H1 (cell line): ENCODE data around the gene RERE. TPM values are rescaled to one million over a fixed set of nuclear protein-coding genes. Genes with fewer than 3 reads are reported as not detected.

Experiments
- CTCF ChIA-PET: fragments of 300-600 bp; sonication (Branson Sonifier 250); formaldehyde crosslinking; loops from one replicate; lab custom pipeline; 2021; ENCODE audit not compliant: partially characterized antibody; lab: Charles Lee
- POLR2A ChIA-PET: fragments of 300-600 bp; sonication (Branson Sonifier 250); formaldehyde crosslinking; loops from one replicate; lab custom pipeline; 2021; ENCODE audit warnings: inconsistent platforms; ENCODE audit not compliant: partially characterized antibody; lab: Charles Lee
- DNase-seq, 2 experiments: peaks; one replicate each; pipeline versions ENCODE4 v3.0.0 to v3.0.0-alpha.2; 2010 to 2022; ENCODE audit warnings: low spot score in 2 of 2, low read depth in 1 of 2, mixed read lengths in 1 of 2
- FAIRE-seq: peaks from 2 replicates; lab custom pipeline; 2011; peaks lifted over from hg19 to GRCh38; lab: Jason Lieb, UNC
- H2AFZ ChIP-seq: 2 replicates; pipeline ENCODE4 v1.8.1; 2012; ENCODE audit warnings: low read length, inconsistent platforms
- H2AK5ac ChIP-seq: 2 replicates; pipeline ENCODE4 v1.6.1; 2013; ENCODE audit warnings: low read depth, low read length
- H2BK120ac ChIP-seq: replicated peaks from 2 replicates; pipeline ENCODE3; 2013; ENCODE audit warnings: low read depth, low read length, inconsistent platforms
- H2BK12ac ChIP-seq: 2 replicates; pipeline ENCODE4 v1.6.1; 2013; ENCODE audit warnings: low read depth, low read length
- H2BK15ac ChIP-seq: 2 replicates; pipeline ENCODE4 v1.6.1; 2013; ENCODE audit warnings: low read length
- H2BK20ac ChIP-seq: 2 replicates; pipeline ENCODE4 v1.6.1; 2013; ENCODE audit warnings: low read length
- H2BK5ac ChIP-seq: 2 replicates; pipeline ENCODE4 v1.6.1; 2013; ENCODE audit warnings: low read depth, low read length
- H3K14ac ChIP-seq: 2 replicates; pipeline ENCODE4 v1.6.1; 2013; ENCODE audit warnings: inconsistent platforms; ENCODE audit not compliant: insufficient read length
- H3K18ac ChIP-seq: 2 replicates; pipeline ENCODE4 v1.6.1; 2013; ENCODE audit warnings: low read length; ENCODE audit errors: extremely low read depth
- H3K23ac ChIP-seq: 2 replicates; pipeline ENCODE4 v1.6.1; 2013; ENCODE audit warnings: inconsistent platforms; ENCODE audit not compliant: insufficient read length
- H3K23me2 ChIP-seq: 2 replicates; pipeline ENCODE4 v1.6.1; 2013; ENCODE audit warnings: low read depth, low read length
- H3K27ac ChIP-seq: 2 replicates; pipeline ENCODE4 v1.6.1; 2011; ENCODE audit warnings: low read depth, low read length, inconsistent platforms
- H3K27me3 ChIP-seq, 4 experiments: replicated peaks in 1 of 4; 1 replicate in 1 of 4; 2 replicates in 3 of 4; pipeline versions ENCODE4 v1.6.1 to v1.8.1; 2011 to 2013; ENCODE audit warnings: low read length in 3 of 4, mild to moderate bottlenecking in 3 of 4, inconsistent platforms in 2 of 4, mixed read lengths in 2 of 4, moderate library complexity in 1 of 4; ENCODE audit not compliant: control insufficient read depth in 3 of 4, insufficient read depth in 3 of 4; ENCODE audit errors: extremely low read depth in 1 of 4
- H3K36me3 ChIP-seq, 4 experiments: 2 replicates each; pipeline versions ENCODE4 v1.6.1 to v1.8.1; 2011 to 2013; ENCODE audit warnings: mild to moderate bottlenecking in 4 of 4, low read length in 3 of 4, moderate library complexity in 2 of 4, control low read depth in 1 of 4, inconsistent platforms in 1 of 4; ENCODE audit not compliant: insufficient read depth in 4 of 4, control insufficient read depth in 2 of 4
- H3K4ac ChIP-seq: replicated peaks from 2 replicates; pipeline ENCODE3; 2013; ENCODE audit warnings: low read length, low read depth, mixed read lengths, inconsistent platforms; ENCODE audit not compliant: insufficient read length
- H3K4me1 ChIP-seq, 4 experiments: replicated peaks in 1 of 4; 1 replicate in 1 of 4; 2 replicates in 3 of 4; pipeline versions ENCODE4 v1.6.1 to v1.8.1; 2011 to 2013; ENCODE audit warnings: low read length in 3 of 4, inconsistent platforms in 2 of 4, mixed read lengths in 1 of 4; ENCODE audit not compliant: insufficient read depth in 4 of 4, control insufficient read depth in 3 of 4
- H3K4me2 ChIP-seq, 2 experiments: 2 replicates each; pipeline versions ENCODE4 v1.6.1 to v1.8.1; 2011 to 2013; ENCODE audit warnings: low read depth in 2 of 2, low read length in 2 of 2, control low read depth in 1 of 2, inconsistent platforms in 1 of 2, mild to moderate bottlenecking in 1 of 2; ENCODE audit not compliant: insufficient read depth in 1 of 2
- H3K4me3 ChIP-seq, 4 experiments: fragments of 200-600, 300-600 bp in 1 of 4; sonication (generic), shearing (Covaris generic), sonication (Bioruptor Twin) in 1 of 4; 2 replicates each; pipeline versions ENCODE4 v1.5.1 to v1.8.1; 2011 to 2016; ENCODE audit warnings: low read length in 4 of 4, low read depth in 3 of 4, control low read depth in 2 of 4, inconsistent platforms in 2 of 4, mild to moderate bottlenecking in 2 of 4, mixed read lengths in 1 of 4, moderate library complexity in 1 of 4; ENCODE audit not compliant: insufficient read depth in 2 of 4; ENCODE audit errors: extremely low read depth in 1 of 4
- H3K56ac ChIP-seq: replicated peaks from 2 replicates; pipeline ENCODE3; 2013; ENCODE audit warnings: low read depth, mild to moderate bottlenecking, mixed read lengths, low read length, inconsistent platforms; ENCODE audit not compliant: insufficient read length
- H3K79me1 ChIP-seq: 2 replicates; pipeline ENCODE4 v1.6.1; 2013; ENCODE audit warnings: low read depth, low read length, control low read depth
- H3K79me2 ChIP-seq, 2 experiments: 2 replicates each; pipeline versions ENCODE4 v1.6.1 to v1.8.1; 2012 to 2013; ENCODE audit warnings: low read length in 2 of 2, mild to moderate bottlenecking in 2 of 2, inconsistent platforms in 1 of 2; ENCODE audit not compliant: insufficient read depth in 2 of 2, control insufficient read depth in 1 of 2
- H3K9ac ChIP-seq, 4 experiments: replicated peaks in 1 of 4; 1 replicate in 1 of 4; 2 replicates in 3 of 4; pipeline versions ENCODE4 v1.6.1 to v1.8.1; 2011 to 2013; ENCODE audit warnings: low read depth in 3 of 4, low read length in 3 of 4, control low read depth in 2 of 4, mild to moderate bottlenecking in 2 of 4, moderate library complexity in 2 of 4, inconsistent platforms in 1 of 4; ENCODE audit errors: extremely low read depth in 1 of 4
- H3K9me3 ChIP-seq, 2 experiments: 2 replicates each; pipeline versions ENCODE4 v1.6.1 to v1.8.1; 2012 to 2013; ENCODE audit warnings: mild to moderate bottlenecking in 2 of 2, moderate library complexity in 2 of 2, control low read depth in 1 of 2, inconsistent platforms in 1 of 2, low read depth in 1 of 2, low read length in 1 of 2, mixed read lengths in 1 of 2; ENCODE audit not compliant: insufficient read depth in 2 of 2
- H4K20me1 ChIP-seq, 2 experiments: replicated peaks in 1 of 2; 2 replicates each; pipeline versions ENCODE3 to v1.8.1; 2011 to 2013; ENCODE audit warnings: inconsistent platforms in 2 of 2, low read length in 2 of 2, mild to moderate bottlenecking in 1 of 2; ENCODE audit not compliant: insufficient read depth in 2 of 2, control insufficient read depth in 1 of 2
- H4K5ac ChIP-seq: 2 replicates; pipeline ENCODE4 v1.6.1; 2013; ENCODE audit warnings: low read length, low read depth, mixed read lengths, inconsistent platforms; ENCODE audit not compliant: insufficient read length
- H4K8ac ChIP-seq: 2 replicates; pipeline ENCODE4 v1.8.0; 2013; ENCODE audit warnings: mild to moderate bottlenecking, moderate library complexity, low read length, inconsistent platforms; ENCODE audit not compliant: insufficient read depth; ENCODE audit errors: extremely low read depth
- H4K91ac ChIP-seq: replicated peaks from 2 replicates; pipeline ENCODE3; 2013; ENCODE audit warnings: low read length, mixed read lengths, inconsistent platforms; ENCODE audit not compliant: insufficient read length
- EP300 ChIP-seq, 2 experiments: IDR thresholded peaks; 1 replicate in 1 of 2; 2 replicates in 1 of 2; pipeline ENCODE4 v1.6.1; 2011 to 2012; ENCODE audit warnings: low read depth in 2 of 2, low read length in 2 of 2, mild to moderate bottlenecking in 2 of 2, borderline replicate concordance in 1 of 2, inconsistent platforms in 1 of 2, moderate library complexity in 1 of 2
- GTF2F1 ChIP-seq: IDR thresholded peaks from 2 replicates; pipeline ENCODE4 v1.6.1; 2012; ENCODE audit warnings: low read depth, low read length, improper control_type of control experiment, borderline replicate concordance
- WGBS, 2 experiments: shearing (Covaris generic) in 1 of 2; methylation state at CpG; one replicate each; pipeline versions ENCODE4 v1.1.6 to v1.1.7; 2013 to 2015; ENCODE audit warnings: low lambda C conversion rate in 2 of 2, mixed read lengths in 2 of 2, inconsistent platforms in 1 of 2, low coverage in 1 of 2, missing lambda C conversion rate in 1 of 2; ENCODE audit not compliant: insufficient replicate concordance in 2 of 2, insufficient coverage in 1 of 2, insufficient read length in 1 of 2; ENCODE audit errors: extremely low coverage in 1 of 2, missing lambda C conversion rate in 1 of 2; 5-methylcytosine and 5-hydroxymethylcytosine counted together
- polyA plus RNA-seq, 7 experiments: library from polyadenylated mRNA; depleted of rRNA in 3 of 7; stranded (reverse) in 5 of 7; unstranded in 2 of 7; fragments of >200 nt in 5 of 7; fragments of 200-250 nt in 2 of 7; gene quantifications; 1 replicate in 5 of 7; 2 replicates in 1 of 7; 4 replicates in 1 of 7; pipeline versions ENCODE4 v1.2.1 to v1.2.3, GENCODE V29; 2011 to 2013; ENCODE audit warnings: missing spikeins in 2 of 7, mixed read lengths in 2 of 7
- total RNA-seq: library from RNA; stranded (reverse); fragmentation: NEBNext Ultra II Directional; extraction: Animal tissue kit (Norgen Biotek cat#: 25700); gene quantifications from 2 replicates; pipeline ENCODE4 v1.2.1, GENCODE V29; 2021

The RERE gene
- total and polyA plus RNA-seq, 2 of the 8 experiments (the other 6 are each of a cell fraction or from before 2014, with no cell fraction given) = 15.3 to 142 TPM

DNA sequence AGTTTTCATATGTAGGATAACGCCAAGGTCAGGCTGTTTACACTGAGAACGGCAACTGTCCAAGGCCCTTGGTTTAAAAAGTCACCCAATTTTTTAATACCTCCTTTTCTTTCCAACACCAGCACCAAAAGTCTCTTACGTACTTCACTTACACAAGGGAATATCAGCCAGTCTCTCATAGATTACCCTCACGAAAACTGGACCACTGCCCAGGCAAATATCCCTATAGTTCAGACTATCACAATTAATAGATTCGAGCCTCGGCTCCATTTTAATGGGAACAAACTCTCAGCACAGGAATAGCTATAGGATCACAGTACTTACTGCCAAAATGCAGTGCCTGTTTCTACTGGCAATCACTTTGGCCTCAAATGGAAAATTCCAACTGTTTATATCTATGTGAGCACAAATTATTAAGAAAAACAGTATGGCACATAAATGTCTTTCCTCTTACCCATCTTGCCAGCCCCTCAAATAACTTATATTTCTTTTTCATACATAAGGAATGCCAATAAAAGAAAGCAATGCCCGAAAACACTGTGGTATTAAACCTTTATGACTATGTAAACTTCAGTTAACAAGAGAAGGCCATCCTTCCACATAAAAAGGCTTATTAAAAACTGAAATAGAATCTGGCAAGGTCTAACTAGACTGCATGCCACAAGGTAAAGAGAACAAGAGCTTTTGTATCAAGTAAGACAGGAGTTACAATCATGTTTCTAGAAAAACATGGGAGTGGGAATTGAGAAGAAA lies 401.7 kb downstream of the RERE start:
- Histone ChIP-seq H3K4me3 (no peak overlapping the region), H4K20me1 (peaks cover 4 to 9% of the 10 kb centered on the region in 2 experiments), H3K9ac (no peak overlapping the region), H2BK5ac (no peak overlapping the region), H3K4me1 (peaks cover 12 to 36% (median 21%) of the 10 kb centered on the region in 4 experiments), H3K79me1 (peaks cover 9% of the 10 kb centered on the region; the same call in 1 of the 2 replicates), H3K36me3 (peaks cover 0 to 4% (median under 1%) of the 10 kb centered on the region in 4 experiments; a peak in 5 of 8 replicates), H3K23ac (no peak overlapping the region), H3K9me3 (no peaks in the 10 kb centered on the region), H3K23me2 (no peaks in the 10 kb centered on the region), H3K56ac (no peak overlapping the region), H4K8ac (no peak overlapping the region), H3K18ac (no peak overlapping the region), H3K79me2 (peaks cover 4 to 95% of the 10 kb centered on the region in 2 experiments; a peak in 3 of 4 replicates), H2BK12ac (no peak overlapping the region), H3K4ac (no peak overlapping the region), H2BK15ac (no peak overlapping the region), H3K4me2 (no peak overlapping the region), H4K5ac (no peak overlapping the region), H2BK120ac (no peak overlapping the region), H2BK20ac (no peak overlapping the region), H3K14ac (no peak overlapping the region), H2AK5ac (no peak overlapping the region), H4K91ac (no peak overlapping the region), H2AFZ (no peak overlapping the region), H3K27me3 (no peaks in the 10 kb centered on the region), H3K27ac (no peak overlapping the region)
- WGBS, 2 experiments = 89% methylated on average over 7 of the region's 7 CpGs; no CpG with 5 or more reads in 1 of the 2 experiments
- CTCF ChIA-PET = interaction anchor here (1.1 to 1.5 kb wide), 3 partner anchors 15 to 47 kb away, joined by 3 to 4 read pairs (median 3); no protein-coding TSS in a partner anchor
- DNase-seq (no peak), FAIRE-seq (no peak)
- POLR2A ChIA-PET = no interaction called here
- TF ChIP-seq GTF2F1 (no peak), EP300 (IDR thresholded peaks at IDR 0.05; ENCODE audit: borderline replicate concordance in 1 of 2, low read depth in 2 of 2, low read length in 2 of 2) (no peak)
